HepG2 (cell line): ENCODE data around the gene S100A6. TPM values are rescaled to one million over a fixed set of nuclear protein-coding genes. Genes with fewer than 3 reads are reported as not detected.

Source experiments
- ATAC-seq: fragments of 200-7000 bp; cut with Tn5 transposase; 3 replicates; pipeline ENCODE4 v1.9.1; 2020; ENCODE audit warnings: mild to moderate bottlenecking, moderate library complexity
- BruUV-seq: library from RNA; stranded (reverse); fragments of 400-500 nt; replicated peaks from 2 replicates; lab custom pipeline; 2021; lab: Mats Ljungman, UMichigan
- CTCF ChIA-PET: fragments of 300-600 bp; formaldehyde crosslinking; extraction: SDS; loops from one replicate; lab custom pipeline; 2021; ENCODE audit warnings: low total read pairs, inconsistent platforms, low intra/inter-chr PET ratio; lab: Yijun Ruan, JAX
- POLR2A ChIA-PET: fragments of 350-600 bp; sonication (Branson Sonifier 250); formaldehyde crosslinking; loops from one replicate; lab custom pipeline; 2020; ENCODE audit warnings: antibody characterized with exemption, inconsistent platforms; lab: Yijun Ruan, JAX
- DNase-seq: peaks from one replicate; pipeline ENCODE4 v3.0.0-alpha.2; 2015; ENCODE audit warnings: low spot score
- FAIRE-seq: peaks from 3 replicates; lab custom pipeline; 2011; peaks lifted over from hg19 to GRCh38; lab: Jason Lieb, UNC
- H2AFZ ChIP-seq: one replicate; pipeline ENCODE4 v1.6.1; 2011; ENCODE audit warnings: low read length, inconsistent platforms
- H3K27ac ChIP-seq: fragments of 300-600 bp; 3 replicates; pipeline ENCODE4 v1.8.0; 2011; ENCODE audit warnings: mixed run types, mild to moderate bottlenecking, mixed read lengths, low read length, inconsistent platforms; ENCODE audit not compliant: insufficient read depth; ENCODE audit errors: extremely low read length
- H3K27me3 ChIP-seq, 2 experiments: fragments of 200-600 bp in 1 of 2; 2 replicates in 1 of 2; 3 replicates in 1 of 2; pipeline versions ENCODE4 v1.6.0 to v1.8.0; 2011; ENCODE audit warnings: low read length in 2 of 2, mild to moderate bottlenecking in 2 of 2, moderate library complexity in 2 of 2, inconsistent platforms in 1 of 2; ENCODE audit not compliant: insufficient read depth in 2 of 2, control insufficient read depth in 1 of 2
- H3K36me3 ChIP-seq, 2 experiments: fragments of 200-600 bp in 1 of 2; replicated peaks in 1 of 2; 2 replicates in 1 of 2; 3 replicates in 1 of 2; pipeline versions ENCODE4 v1.5.1 to v1.8.0; 2011; ENCODE audit warnings: low read length in 2 of 2, inconsistent platforms in 1 of 2; ENCODE audit not compliant: insufficient read depth in 2 of 2, control insufficient read depth in 1 of 2
- H3K4me1 ChIP-seq: 2 replicates; pipeline ENCODE4 v1.5.1; 2012; ENCODE audit warnings: low read length, inconsistent platforms; ENCODE audit not compliant: insufficient read depth
- H3K4me2 ChIP-seq: 2 replicates; pipeline ENCODE4 v1.6.0; 2011; ENCODE audit warnings: low read depth, low read length, inconsistent platforms
- H3K4me3 ChIP-seq, 3 experiments: fragments of 200-600 bp in 1 of 3; sonication (generic), shearing (Covaris generic) in 1 of 3; replicated peaks in 1 of 3; 2 replicates each; pipeline ENCODE4 v1.5.1; 2011 to 2016; ENCODE audit warnings: low read length in 3 of 3, inconsistent platforms in 2 of 3, low read depth in 2 of 3, mild to moderate bottlenecking in 2 of 3, control low read depth in 1 of 3, mixed read lengths in 1 of 3; ENCODE audit not compliant: insufficient read depth in 1 of 3
- H3K79me2 ChIP-seq: one replicate; pipeline ENCODE4 v1.6.1; 2011; ENCODE audit warnings: low read length, inconsistent platforms; ENCODE audit not compliant: insufficient read depth
- H3K9ac ChIP-seq: 2 replicates; pipeline ENCODE4 v1.6.0; 2011; ENCODE audit warnings: mild to moderate bottlenecking, low read depth, low read length, inconsistent platforms; ENCODE audit not compliant: insufficient read depth
- H3K9me3 ChIP-seq: 2 replicates; pipeline ENCODE4 v1.5.1; 2012; ENCODE audit warnings: mild to moderate bottlenecking, low read length
- H4K20me1 ChIP-seq: 2 replicates; pipeline ENCODE4 v1.6.0; 2011; ENCODE audit warnings: inconsistent platforms, mild to moderate bottlenecking, low read length, moderate library complexity; ENCODE audit not compliant: insufficient read depth
- ETV6 ChIP-seq: sonication (generic); formaldehyde crosslinking; conservative IDR thresholded peaks from 2 replicates; pipeline ENCODE4 v1.4.0; 2020; ENCODE audit warnings: missing genetic modification reagents
- ZBTB10 ChIP-seq: sonication (generic); formaldehyde crosslinking; IDR thresholded peaks from 2 replicates; pipeline ENCODE4 v1.4.0; 2020; ENCODE audit warnings: missing genetic modification reagents, borderline replicate concordance
- WGBS: methylation state at CpG from one replicate; pipeline ENCODE4 v1.1.6; 2017; ENCODE audit warnings: low lambda C conversion rate; 5-methylcytosine and 5-hydroxymethylcytosine counted together
- in situ Hi-C: cut with HindIII; loops from 2 replicates; pipeline ENCODE4 v1.10.0; 2017; ENCODE audit warnings: low pct_unique_long_range_greater_than_20kb; ENCODE audit not compliant: extremely low pct_ligation_motif_present
- intact Hi-C: fragments of 100-400 bp; cut with micrococcal nuclease; formaldehyde crosslinking; loops from one replicate; pipeline ENCODE4 v1.10.0; 2022; ENCODE audit not compliant: unreplicated experiment
- polyA plus RNA-seq, 8 experiments: library from polyadenylated mRNA; depleted of rRNA in 3 of 8; stranded (reverse) in 7 of 8; unstranded in 1 of 8; fragments of >200 nt; fragmentation: Illumina TruSeq in 4 of 8; extraction: Trizol in 4 of 8; gene quantifications; 2 replicates each; pipeline versions ENCODE4 v1.2.1 to v1.2.3, GENCODE V29; 2011 to 2016; ENCODE audit warnings: low read depth in 4 of 8, missing spikeins in 1 of 8, mixed read lengths in 1 of 8; ENCODE audit not compliant: insufficient read depth in 1 of 8
- total RNA-seq, 5 experiments: library from RNA; depleted of rRNA; stranded (reverse); fragments of >200 nt; fragmentation: Illumina TruSeq; extraction: Trizol; gene quantifications; 2 replicates each; pipeline ENCODE4 v1.2.3, GENCODE V29; 2016; ENCODE audit warnings: low read depth in 1 of 5

Gene S100A6
- total and polyA plus RNA-seq, 2 of the 13 experiments (the other 11 are each of a cell fraction or from before 2014, with no cell fraction given): 72.9 to 85.0 TPM

GRCh38 chr1:153549741-153550397 lies 14.1 kb upstream of the S100A6 start:
- 65% methylated on average over 5 of the region's 6 CpGs for WGBS
- Histone ChIP-seq H3K36me3 (no peaks in the 10 kb centered on the region), H3K79me2 (no peaks in the 10 kb centered on the region), H3K9me3 (no peaks in the 10 kb centered on the region), H3K4me2 (no peak overlapping the region; the same call in 1 of the 2 replicates), H3K27ac (no peak overlapping the region), H3K4me1 (peaks cover 81% of the 10 kb centered on the region), H3K4me3 (no peak overlapping the region), H3K9ac (no peak overlapping the region), H4K20me1 (no peaks in the 10 kb centered on the region), H3K27me3 (peaks cover 3 to 24% of the 10 kb centered on the region in 2 experiments; a peak in 3 of 5 replicates), H2AFZ (no peak overlapping the region)
- no peak for FAIRE-seq
- ChIA-PET POLR2A (interaction anchor here (2.2 kb wide), 1 partner anchor 17 kb away, joined by 10 read pairs; no protein-coding TSS in a partner anchor), CTCF (no interaction called here)
- TF ChIP-seq ZBTB10 (no peak), ETV6 (CRISPR knock-in tag) (no peak)
- intact Hi-C loops: no loop called here
- no peak for DNase-seq
- in situ Hi-C loops: no loop called here
- no peak for ATAC-seq
- BruUV-seq: no TSS peak
